Neural cell (in vitro differentiated cells): ENCODE measurements around the gene TOPORS. TPM values are rescaled to one million over a fixed set of nuclear protein-coding genes. Genes with fewer than 3 reads are reported as not detected.
A peak's percentile ranks its signal among the peaks of the same experiment; 100 is the strongest.

Experiments
- H2AFZ ChIP-seq: fragments of 200-600, 300-800 bp; sonication (generic), shearing (Covaris generic); 2 replicates; pipeline ENCODE4 v1.6.0; 2014; ENCODE audit warnings: low read depth, mild to moderate bottlenecking, antibody characterized with exemption, low read length, moderate library complexity
- H3F3A ChIP-seq: fragments of 200-600 bp; shearing (Covaris generic); 2 replicates; pipeline ENCODE4 v1.6.1; 2016; ENCODE audit warnings: mild to moderate bottlenecking, moderate library complexity, mixed read lengths, antibody characterized with exemption, low read length; ENCODE audit not compliant: insufficient read depth, poor library complexity, severe bottlenecking
- H3K27ac ChIP-seq: fragments of 200-600, 300-800 bp; sonication (generic), shearing (Covaris generic); 2 replicates; pipeline ENCODE4 v1.5.1; 2014; ENCODE audit warnings: mild to moderate bottlenecking, low read length, moderate library complexity
- H3K27me3 ChIP-seq: fragments of 300-800, 200-600 bp; sonication (generic), shearing (Covaris generic); 2 replicates; pipeline ENCODE4 v1.6.0; 2014; ENCODE audit warnings: mild to moderate bottlenecking, low read depth, low read length, moderate library complexity; ENCODE audit not compliant: insufficient read depth
- H3K36me3 ChIP-seq: fragments of 300-800, 200-600 bp; sonication (generic), shearing (Covaris generic); 2 replicates; pipeline ENCODE4 v1.5.1; 2014; ENCODE audit warnings: mild to moderate bottlenecking, antibody characterized with exemption, low read length, moderate library complexity; ENCODE audit not compliant: insufficient read depth
- H3K4me2 ChIP-seq: fragments of 300-800, 200-600 bp; sonication (generic), shearing (Covaris generic); 2 replicates; pipeline ENCODE4 v1.6.0; 2014; ENCODE audit warnings: mild to moderate bottlenecking, low read length
- H3K4me3 ChIP-seq: fragments of 300-800, 200-600 bp; sonication (generic), shearing (Covaris generic); 2 replicates; pipeline ENCODE4 v1.5.1; 2014; ENCODE audit warnings: mild to moderate bottlenecking, low read length, moderate library complexity
- H3K79me2 ChIP-seq: fragments of 200-600 bp; shearing (Covaris generic); replicated peaks from 2 replicates; pipeline ENCODE4 v1.6.0; 2014; ENCODE audit warnings: mild to moderate bottlenecking, low read length, moderate library complexity; ENCODE audit not compliant: insufficient read depth
- H3K9ac ChIP-seq: fragments of 300-800, 200-600 bp; sonication (generic), shearing (Covaris generic); 2 replicates; pipeline ENCODE4 v1.6.1; 2016; ENCODE audit warnings: mild to moderate bottlenecking, low read length, mixed read lengths
- H3K9me2 ChIP-seq: fragments of 200-600 bp; shearing (Covaris generic); 2 replicates; pipeline ENCODE4 v1.6.1; 2016; ENCODE audit warnings: mild to moderate bottlenecking, low read length, mixed read lengths; ENCODE audit not compliant: insufficient read depth
- H3K9me3 ChIP-seq: fragments of 200-600, 300-800 bp; sonication (generic), shearing (Covaris generic); 2 replicates; pipeline ENCODE4 v1.6.1; 2016; ENCODE audit warnings: mild to moderate bottlenecking, mixed run types, low read length, moderate library complexity, mixed read lengths
- H4K20me1 ChIP-seq: fragments of 200-600 bp; shearing (Covaris generic); 2 replicates; pipeline ENCODE4 v1.6.1; 2016; ENCODE audit warnings: mild to moderate bottlenecking, mixed run types; ENCODE audit not compliant: insufficient read depth
- EP300 ChIP-seq: fragments of 450-650 bp; conservative IDR thresholded peaks from 2 replicates; pipeline ENCODE4 v1.6.1; 2014; ENCODE audit warnings: antibody characterized with exemption, mild to moderate bottlenecking, moderate library complexity; ENCODE audit not compliant: poor library complexity, severe bottlenecking
- EZH2 ChIP-seq: fragments of 200-600, 300-800 bp; shearing (Covaris generic), sonication (generic); IDR thresholded peaks from 2 replicates; pipeline ENCODE4 v1.6.1; 2014; ENCODE audit warnings: antibody characterized with exemption, low read length, borderline replicate concordance, mild to moderate bottlenecking; ENCODE audit not compliant: insufficient read depth, poor library complexity, severe bottlenecking
- MXI1 ChIP-seq: fragments of 450-650 bp; conservative IDR thresholded peaks from 2 replicates; pipeline ENCODE4 v1.6.1; 2014; ENCODE audit warnings: antibody characterized with exemption, mild to moderate bottlenecking; ENCODE audit not compliant: poor library complexity, severe bottlenecking
- POLR2AphosphoS5 ChIP-seq: IDR thresholded peaks from 2 replicates; pipeline ENCODE4 v1.6.1; 2012
- RAD21 ChIP-seq: fragments of 450-650 bp; conservative IDR thresholded peaks from 2 replicates; pipeline ENCODE4 v1.6.1; 2014; ENCODE audit warnings: antibody characterized with exemption, mild to moderate bottlenecking, moderate library complexity
- SMC3 ChIP-seq: fragments of 450-650 bp; conservative IDR thresholded peaks from 2 replicates; pipeline ENCODE4 v1.6.1; 2014; ENCODE audit warnings: antibody characterized with exemption, mild to moderate bottlenecking, moderate library complexity; ENCODE audit not compliant: poor library complexity
- TAF1 ChIP-seq: IDR thresholded peaks from 2 replicates; pipeline ENCODE4 v1.6.1; 2012; ENCODE audit warnings: low read depth
- polyA plus RNA-seq: library from polyadenylated mRNA; depleted of rRNA; stranded (reverse); fragments of >200 nt; gene quantifications from 2 replicates; pipeline ENCODE4 v1.2.3, GENCODE V29; 2014
- TF ChIP-seq, protein P1 (sequence below): fragments of 450-650 bp; IDR thresholded peaks from 2 replicates; pipeline ENCODE4 v1.5.1; 2014; ENCODE audit warnings: antibody characterized with exemption, mild to moderate bottlenecking, moderate library complexity; ENCODE audit not compliant: poor library complexity, severe bottlenecking
- TF ChIP-seq, protein P2 (sequence below): IDR thresholded peaks from 2 replicates; pipeline ENCODE4 v1.6.1; 2012; ENCODE audit warnings: borderline replicate concordance

The TOPORS gene
- polyA plus RNA-seq, 1 donor from 2014 or later: 18.0 TPM

DNA sequence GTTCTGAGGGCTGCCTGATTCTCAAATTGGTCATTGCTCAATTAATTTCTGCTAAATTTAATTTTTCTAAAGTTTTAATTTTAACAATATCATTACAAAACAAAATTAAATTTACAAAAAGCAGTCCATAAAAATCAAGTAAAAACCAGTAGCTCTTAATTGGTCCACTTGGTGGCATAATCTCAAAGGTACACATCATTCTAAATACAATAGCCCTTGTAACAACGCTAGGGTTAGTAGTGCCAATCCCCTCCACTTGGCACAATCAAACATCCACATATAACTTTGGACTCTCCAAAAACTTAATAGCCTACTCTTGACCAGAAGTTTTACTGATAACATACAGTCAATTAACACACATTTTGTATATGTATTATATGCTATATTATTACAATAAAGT lies 22.5 kb upstream of the TOPORS start:
- H3K79me2 ChIP-seq: peaks cover 22% of the 10 kb centered on the region
- no peaks in the 10 kb centered on the region for H3K36me3 ChIP-seq
- no peak overlapping the region for H3K4me3 ChIP-seq
- no peak overlapping the region for H3K9ac ChIP-seq
- TF ChIP-seq, protein P1, sequence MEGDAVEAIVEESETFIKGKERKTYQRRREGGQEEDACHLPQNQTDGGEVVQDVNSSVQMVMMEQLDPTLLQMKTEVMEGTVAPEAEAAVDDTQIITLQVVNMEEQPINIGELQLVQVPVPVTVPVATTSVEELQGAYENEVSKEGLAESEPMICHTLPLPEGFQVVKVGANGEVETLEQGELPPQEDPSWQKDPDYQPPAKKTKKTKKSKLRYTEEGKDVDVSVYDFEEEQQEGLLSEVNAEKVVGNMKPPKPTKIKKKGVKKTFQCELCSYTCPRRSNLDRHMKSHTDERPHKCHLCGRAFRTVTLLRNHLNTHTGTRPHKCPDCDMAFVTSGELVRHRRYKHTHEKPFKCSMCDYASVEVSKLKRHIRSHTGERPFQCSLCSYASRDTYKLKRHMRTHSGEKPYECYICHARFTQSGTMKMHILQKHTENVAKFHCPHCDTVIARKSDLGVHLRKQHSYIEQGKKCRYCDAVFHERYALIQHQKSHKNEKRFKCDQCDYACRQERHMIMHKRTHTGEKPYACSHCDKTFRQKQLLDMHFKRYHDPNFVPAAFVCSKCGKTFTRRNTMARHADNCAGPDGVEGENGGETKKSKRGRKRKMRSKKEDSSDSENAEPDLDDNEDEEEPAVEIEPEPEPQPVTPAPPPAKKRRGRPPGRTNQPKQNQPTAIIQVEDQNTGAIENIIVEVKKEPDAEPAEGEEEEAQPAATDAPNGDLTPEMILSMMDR: no peak
- no peak for TF ChIP-seq TAF1
- H3K27me3 ChIP-seq: no peaks in the 10 kb centered on the region
- no peaks in the 10 kb centered on the region for H4K20me1 ChIP-seq
- no peaks in the 10 kb centered on the region for H3K9me2 ChIP-seq
- H3K4me2 ChIP-seq: no peak overlapping the region
- no peak overlapping the region for H2AFZ ChIP-seq
- peaks cover 5% of the 10 kb centered on the region for H3F3A ChIP-seq
- no peaks in the 10 kb centered on the region for H3K9me3 ChIP-seq
- no peak overlapping the region for H3K27ac ChIP-seq

DNA sequence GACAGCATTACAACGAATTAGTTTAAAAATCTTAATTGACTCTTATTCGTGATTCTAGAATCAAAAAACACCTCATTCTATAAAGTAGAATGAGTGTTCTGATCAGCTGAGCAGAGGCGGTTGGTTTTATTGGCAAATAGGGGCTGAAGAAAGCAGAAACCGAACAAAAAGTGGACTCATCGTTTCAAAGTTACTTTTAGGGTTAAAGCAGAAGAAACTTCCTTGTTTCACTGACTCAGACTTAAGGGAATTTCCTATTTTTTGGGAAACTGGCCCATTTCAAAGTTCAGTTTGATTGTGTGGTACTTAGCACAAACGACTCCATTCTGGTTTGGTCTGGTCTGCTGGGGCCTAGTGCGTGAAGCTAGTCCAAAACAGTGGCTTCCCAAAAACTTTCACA lies 21.4 kb upstream of the TOPORS start:
- no peaks in the 10 kb centered on the region for H4K20me1 ChIP-seq
- no peaks in the 10 kb centered on the region for H3K9me2 ChIP-seq
- peak overlapping the region; percentile 85 for H3K4me3 ChIP-seq
- H3K36me3 ChIP-seq: no peaks in the 10 kb centered on the region
- peaks cover 5% of the 10 kb centered on the region for H3F3A ChIP-seq
- H3K27ac ChIP-seq: peak overlapping the region; percentile 90
- H3K9me3 ChIP-seq: no peaks in the 10 kb centered on the region
- H3K79me2 ChIP-seq: peaks cover 25% of the 10 kb centered on the region
- H3K4me2 ChIP-seq: peak overlapping the region; percentile 71
- TF ChIP-seq TAF1 (no peak), EP300 (no peak), SMC3 (no peak), POLR2AphosphoS5 (no peak), RAD21 (no peak), EZH2 (no peak), MXI1 (no peak)
- TF ChIP-seq, protein P1: no peak
- TF ChIP-seq, protein P2, sequence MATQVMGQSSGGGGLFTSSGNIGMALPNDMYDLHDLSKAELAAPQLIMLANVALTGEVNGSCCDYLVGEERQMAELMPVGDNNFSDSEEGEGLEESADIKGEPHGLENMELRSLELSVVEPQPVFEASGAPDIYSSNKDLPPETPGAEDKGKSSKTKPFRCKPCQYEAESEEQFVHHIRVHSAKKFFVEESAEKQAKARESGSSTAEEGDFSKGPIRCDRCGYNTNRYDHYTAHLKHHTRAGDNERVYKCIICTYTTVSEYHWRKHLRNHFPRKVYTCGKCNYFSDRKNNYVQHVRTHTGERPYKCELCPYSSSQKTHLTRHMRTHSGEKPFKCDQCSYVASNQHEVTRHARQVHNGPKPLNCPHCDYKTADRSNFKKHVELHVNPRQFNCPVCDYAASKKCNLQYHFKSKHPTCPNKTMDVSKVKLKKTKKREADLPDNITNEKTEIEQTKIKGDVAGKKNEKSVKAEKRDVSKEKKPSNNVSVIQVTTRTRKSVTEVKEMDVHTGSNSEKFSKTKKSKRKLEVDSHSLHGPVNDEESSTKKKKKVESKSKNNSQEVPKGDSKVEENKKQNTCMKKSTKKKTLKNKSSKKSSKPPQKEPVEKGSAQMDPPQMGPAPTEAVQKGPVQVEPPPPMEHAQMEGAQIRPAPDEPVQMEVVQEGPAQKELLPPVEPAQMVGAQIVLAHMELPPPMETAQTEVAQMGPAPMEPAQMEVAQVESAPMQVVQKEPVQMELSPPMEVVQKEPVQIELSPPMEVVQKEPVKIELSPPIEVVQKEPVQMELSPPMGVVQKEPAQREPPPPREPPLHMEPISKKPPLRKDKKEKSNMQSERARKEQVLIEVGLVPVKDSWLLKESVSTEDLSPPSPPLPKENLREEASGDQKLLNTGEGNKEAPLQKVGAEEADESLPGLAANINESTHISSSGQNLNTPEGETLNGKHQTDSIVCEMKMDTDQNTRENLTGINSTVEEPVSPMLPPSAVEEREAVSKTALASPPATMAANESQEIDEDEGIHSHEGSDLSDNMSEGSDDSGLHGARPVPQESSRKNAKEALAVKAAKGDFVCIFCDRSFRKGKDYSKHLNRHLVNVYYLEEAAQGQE: no peak
- H3K9ac ChIP-seq: no peak overlapping the region
- H3K27me3 ChIP-seq: no peaks in the 10 kb centered on the region
- H2AFZ ChIP-seq: peak overlapping the region; percentile 98
